H9 (cell line): ENCODE measurements around the gene RALBP1. TPM values are rescaled to one million over a fixed set of nuclear protein-coding genes. Genes with fewer than 3 reads are reported as not detected.

Experiments
- DNase-seq: peaks from one replicate; pipeline ENCODE4 v3.0.0-alpha.2; 2017
- H2AFZ ChIP-seq: one replicate; pipeline ENCODE4 v1.6.1; 2013; ENCODE audit warnings: mild to moderate bottlenecking, low read length, control low read depth, moderate library complexity
- H2AK5ac ChIP-seq: 2 replicates; pipeline ENCODE4 v1.6.1; 2013; ENCODE audit warnings: low read length, control low read depth, mixed read lengths; ENCODE audit not compliant: insufficient read length
- H2BK120ac ChIP-seq: one replicate; pipeline ENCODE4 v1.6.1; 2013; ENCODE audit warnings: low read depth, mild to moderate bottlenecking, low read length, control low read depth, inconsistent platforms; ENCODE audit not compliant: poor library complexity, severe bottlenecking
- H2BK12ac ChIP-seq: 2 replicates; pipeline ENCODE4 v1.6.1; 2013; ENCODE audit warnings: low read length, control low read depth, mixed read lengths, low read depth; ENCODE audit not compliant: insufficient read length
- H2BK15ac ChIP-seq: 2 replicates; pipeline ENCODE4 v1.6.1; 2013; ENCODE audit warnings: low read depth, low read length, control low read depth
- H2BK20ac ChIP-seq: one replicate; pipeline ENCODE4 v1.6.1; 2013; ENCODE audit warnings: low read depth, mild to moderate bottlenecking, low read length, control low read depth, inconsistent platforms; ENCODE audit not compliant: poor library complexity, severe bottlenecking
- H2BK5ac ChIP-seq: 2 replicates; pipeline ENCODE4 v1.6.1; 2013; ENCODE audit warnings: low read length, control low read depth, mixed read lengths; ENCODE audit not compliant: insufficient read length
- H3K14ac ChIP-seq: 2 replicates; pipeline ENCODE4 v1.6.1; 2013; ENCODE audit warnings: low read length, control low read depth; ENCODE audit not compliant: insufficient read depth
- H3K18ac ChIP-seq: 2 replicates; pipeline ENCODE4 v1.6.1; 2013; ENCODE audit warnings: low read depth, mild to moderate bottlenecking, mixed read lengths, low read length, control low read depth; ENCODE audit not compliant: insufficient read length
- H3K23ac ChIP-seq: 2 replicates; pipeline ENCODE4 v1.6.1; 2013; ENCODE audit warnings: low read length, control low read depth, mixed read lengths, low read depth; ENCODE audit not compliant: insufficient read length
- H3K23me2 ChIP-seq: 2 replicates; pipeline ENCODE4 v1.6.1; 2013; ENCODE audit warnings: low read depth, mild to moderate bottlenecking, mixed read lengths, low read length, control low read depth; ENCODE audit not compliant: insufficient read length, poor library complexity, severe bottlenecking
- H3K27ac ChIP-seq: 2 replicates; pipeline ENCODE4 v1.5.1; 2013; ENCODE audit warnings: low read length, control low read depth, mixed read lengths, low read depth; ENCODE audit not compliant: insufficient read length
- H3K27me3 ChIP-seq: 2 replicates; pipeline ENCODE4 v1.6.1; 2013; ENCODE audit warnings: low read length, control low read depth, inconsistent platforms; ENCODE audit not compliant: insufficient read depth
- H3K4ac ChIP-seq: 2 replicates; pipeline ENCODE4 v1.6.1; 2013; ENCODE audit warnings: low read depth, mild to moderate bottlenecking, control low read depth, inconsistent platforms, low read length, moderate library complexity
- H3K4me1 ChIP-seq: 2 replicates; pipeline ENCODE4 v1.6.1; 2013; ENCODE audit warnings: low read length, control low read depth, inconsistent platforms; ENCODE audit not compliant: insufficient read depth
- H3K4me2 ChIP-seq: 2 replicates; pipeline ENCODE4 v1.6.1; 2013; ENCODE audit warnings: low read length, control low read depth, mixed read lengths; ENCODE audit not compliant: insufficient read length, insufficient read depth
- H3K56ac ChIP-seq: 2 replicates; pipeline ENCODE4 v1.6.1; 2013; ENCODE audit warnings: low read depth, mild to moderate bottlenecking, mixed read lengths, low read length, control low read depth; ENCODE audit not compliant: insufficient read length
- H3K79me1 ChIP-seq: 2 replicates; pipeline ENCODE4 v1.6.1; 2013; ENCODE audit warnings: low read depth, mild to moderate bottlenecking, moderate library complexity, low read length, control low read depth, inconsistent platforms; ENCODE audit not compliant: insufficient read depth, poor library complexity, severe bottlenecking
- H3K79me2 ChIP-seq: 2 replicates; pipeline ENCODE4 v1.6.1; 2013; ENCODE audit warnings: low read length, control low read depth, inconsistent platforms; ENCODE audit not compliant: insufficient read depth
- H3K9ac ChIP-seq: 2 replicates; pipeline ENCODE4 v1.6.1; 2013; ENCODE audit warnings: low read length, control low read depth, mixed read lengths; ENCODE audit not compliant: insufficient read length; ENCODE audit errors: extremely low read depth
- H3K9me3 ChIP-seq: one replicate; pipeline ENCODE4 v1.6.1; 2013; ENCODE audit warnings: low read depth, low read length, inconsistent platforms; ENCODE audit not compliant: control insufficient read depth
- H3T11ph ChIP-seq: one replicate; pipeline ENCODE4 v1.6.1; 2013; ENCODE audit warnings: mild to moderate bottlenecking, low read length, control low read depth, inconsistent platforms
- H4K20me1 ChIP-seq: one replicate; pipeline ENCODE4 v1.6.1; 2013; ENCODE audit not compliant: control insufficient read depth, insufficient read length, insufficient read depth
- H4K5ac ChIP-seq: 2 replicates; pipeline ENCODE4 v1.6.1; 2013; ENCODE audit warnings: low read depth, mild to moderate bottlenecking, mixed read lengths, low read length, control low read depth; ENCODE audit not compliant: insufficient read length
- H4K8ac ChIP-seq: replicated peaks from 2 replicates; pipeline ENCODE4 v1.6.1; 2013; ENCODE audit warnings: low read length, control low read depth, mixed read lengths, low read depth; ENCODE audit not compliant: insufficient read length
- H4K91ac ChIP-seq: 2 replicates; pipeline ENCODE4 v1.6.1; 2013; ENCODE audit warnings: low read depth, mild to moderate bottlenecking, moderate library complexity, mixed read lengths, low read length, control low read depth; ENCODE audit not compliant: insufficient read length
- H3K27ac Mint-ChIP-seq, 3 experiments: 2 replicates in 2 of 3; 3 replicates in 1 of 3; pipeline ENCODE4 v1.8.0; 2020 to 2021; ENCODE audit warnings: mixed read lengths in 3 of 3, mild to moderate bottlenecking in 1 of 3, moderate library complexity in 1 of 3
- H3K27me3 Mint-ChIP-seq: 2 replicates; pipeline ENCODE4 v1.8.0; 2021; ENCODE audit warnings: low read depth, mild to moderate bottlenecking, moderate library complexity, mixed read lengths
- H3K36me3 Mint-ChIP-seq, 3 experiments: 2 replicates in 2 of 3; 3 replicates in 1 of 3; pipeline ENCODE4 v1.8.0; 2020 to 2021; ENCODE audit warnings: low read depth in 3 of 3, mixed read lengths in 3 of 3; ENCODE audit not compliant: insufficient read depth in 1 of 3
- H3K4me1 Mint-ChIP-seq, 2 experiments: 2 replicates each; pipeline ENCODE4 v1.8.0; 2020; ENCODE audit warnings: mixed read lengths in 2 of 2
- H3K4me3 Mint-ChIP-seq, 2 experiments: 2 replicates in 1 of 2; 3 replicates in 1 of 2; pipeline ENCODE4 v1.8.0; 2020 to 2021; ENCODE audit warnings: mild to moderate bottlenecking in 2 of 2, mixed read lengths in 2 of 2, moderate library complexity in 1 of 2
- H3K9me3 Mint-ChIP-seq, 2 experiments: 2 replicates in 1 of 2; 3 replicates in 1 of 2; pipeline ENCODE4 v1.8.0; 2020; ENCODE audit warnings: mild to moderate bottlenecking in 2 of 2, mixed read lengths in 2 of 2, moderate library complexity in 1 of 2
- CTCF ChIP-seq: fragments of 200-600 bp; sonication (generic); conservative IDR thresholded peaks from 3 replicates; pipeline ENCODE4 v1.8.0; 2021; ENCODE audit warnings: antibody characterized with exemption, mild to moderate bottlenecking
- WGBS: extraction: QIAGEN DNeasy Blood & Tissue Kit; methylation state at CpG from one replicate; pipeline ENCODE4 v1.1.7; 2013; ENCODE audit warnings: missing lambda C conversion rate, low lambda C conversion rate, mixed read lengths; ENCODE audit not compliant: insufficient read length; ENCODE audit errors: extremely low coverage; 5-methylcytosine and 5-hydroxymethylcytosine counted together
- total RNA-seq: library from RNA; stranded (reverse); gene quantifications from 2 replicates; pipeline ENCODE4 v1.2.1, GENCODE V29; 2021

The RALBP1 gene
- total RNA-seq, 1 experiment from 2014 or later: 51.0 TPM

- peaks cover 2% of the 10 kb centered on the region; the same call in 1 of the 2 replicates for H3K27me3 Mint-ChIP-seq
- no peaks in the 10 kb centered on the region for H4K20me1 ChIP-seq
- no peak overlapping the region for H4K5ac ChIP-seq
- H4K91ac ChIP-seq: no peak overlapping the region
- H2AK5ac ChIP-seq: no peak overlapping the region
- no peak overlapping the region for H2BK15ac ChIP-seq
- H2BK12ac ChIP-seq: no peak overlapping the region
- no peak overlapping the region for H3K14ac ChIP-seq
- peak overlapping the region in 1 of 3 experiments; percentile 62; a peak in 1 of 7 replicates for H3K27ac Mint-ChIP-seq
- H3K9ac ChIP-seq: no peak overlapping the region
- H3K4me1 ChIP-seq: peaks cover 3% of the 10 kb centered on the region; the same call in 1 of the 2 replicates
- H3K18ac ChIP-seq: no peak overlapping the region
- no peak overlapping the region for H3K56ac ChIP-seq
- H3K9me3 ChIP-seq: no peaks in the 10 kb centered on the region
- no peaks in the 10 kb centered on the region for H3K79me1 ChIP-seq
- no CpG with 5 or more reads among the region's 4 CpGs for WGBS
- no peak overlapping the region for H3K4ac ChIP-seq
- H3K23me2 ChIP-seq: no peaks in the 10 kb centered on the region
- no peak overlapping the region for H3K23ac ChIP-seq
- no peak overlapping the region for H2BK5ac ChIP-seq
- no peak for DNase-seq
- no peak overlapping the region for H2BK120ac ChIP-seq
- peaks cover 22 to 29% of the 10 kb centered on the region in 2 experiments for H3K4me1 Mint-ChIP-seq
- H3K9me3 Mint-ChIP-seq: peaks cover 0 to 3% of the 10 kb centered on the region in 2 experiments; a peak in 1 of 5 replicates
- no peak overlapping the region for H3K4me3 Mint-ChIP-seq
- no peak overlapping the region for H3K27ac ChIP-seq
- no peak overlapping the region for H3T11ph ChIP-seq
- H2BK20ac ChIP-seq: no peak overlapping the region
- no peak for TF ChIP-seq CTCF
- H3K4me2 ChIP-seq: no peak overlapping the region
- no peaks in the 10 kb centered on the region for H3K79me2 ChIP-seq
- H4K8ac ChIP-seq: no peak overlapping the region
- no peaks in the 10 kb centered on the region for H3K27me3 ChIP-seq
- H2AFZ ChIP-seq: no peak overlapping the region
- 0 out of 7 replicates have a peak, but pooled peaks cover 0 to 3% (median 1%) of the 10 kb centered on the region in 3 experiments for H3K36me3 Mint-ChIP-seq
Measured at GRCh38 chr18:9437672-9438071, 37.6 kb upstream of the RALBP1 start.
